GM21717 (cell line): ENCODE data around the gene KCNT2.
"Not testable (repeated sequence)": the region's sequence is repeated elsewhere in the genome, so short reads cannot be mapped to it uniquely, and the experiment has no call there.

Experiments
- ATAC-seq: cut with Tn5 transposase; IDR thresholded peaks from one replicate; pipeline ENCODE4 v1.9.1; 2021; ENCODE audit warnings: mild to moderate bottlenecking, moderate library complexity; ENCODE audit not compliant: unreplicated experiment

KCNT2 gene

GRCh38 chr1:196590959-196591358 is 17.3 kb downstream of the KCNT2 start:
- no peak for ATAC-seq

- no peak for ATAC-seq
Measured at GRCh38 chr1:196590012-196590708, 18.1 kb downstream of the KCNT2 start.

- ATAC-seq: no peak
Measured at GRCh38 chr1:196584696-196585095, 23.5 kb downstream of the KCNT2 start.

GRCh38 chr1:196577386-196577785 is 30.9 kb downstream of the KCNT2 start:
- no peak for ATAC-seq

- no peak for ATAC-seq
Measured at GRCh38 chr1:196573226-196573625, 35.0 kb downstream of the KCNT2 start.

- ATAC-seq: no peak
Measured at GRCh38 chr1:196567238-196567637, 41.0 kb downstream of the KCNT2 start.

- ATAC-seq: no peak
Measured at GRCh38 chr1:196563768-196564167, 44.5 kb downstream of the KCNT2 start.

GRCh38 chr1:196559314-196559713 is 48.9 kb downstream of the KCNT2 start:
- no peak for ATAC-seq

- peak; percentile 76 for ATAC-seq
Measured at GRCh38 chr1:196558411-196558810, 49.8 kb downstream of the KCNT2 start.

GRCh38 chr1:196557797-196558196 is 50.4 kb downstream of the KCNT2 start:
- no peak for ATAC-seq

GRCh38 chr1:196550731-196551130 is 57.5 kb downstream of the KCNT2 start:
- ATAC-seq: no peak

- no peak for ATAC-seq
Measured at GRCh38 chr1:196546272-196547111, 61.7 kb downstream of the KCNT2 start.

- no peak for ATAC-seq
Measured at GRCh38 chr1:196545222-196545621, 63.0 kb downstream of the KCNT2 start.

- ATAC-seq: no peak
Measured at GRCh38 chr1:196544617-196545016, 63.6 kb downstream of the KCNT2 start.

- no peak for ATAC-seq
Measured at GRCh38 chr1:196543833-196544232, 64.4 kb downstream of the KCNT2 start.

- no peak for ATAC-seq
Measured at GRCh38 chr1:196538473-196538872, 69.8 kb downstream of the KCNT2 start.

- ATAC-seq: no peak
Measured at GRCh38 chr1:196535727-196536126, 72.5 kb downstream of the KCNT2 start.

GRCh38 chr1:196531737-196532524 is 76.3 kb downstream of the KCNT2 start:
- ATAC-seq: no peak

GRCh38 chr1:196527919-196528318 is 80.3 kb downstream of the KCNT2 start:
- ATAC-seq: no peak

GRCh38 chr1:196522574-196523345 is 85.5 kb downstream of the KCNT2 start:
- not testable (repeated sequence) for ATAC-seq

GRCh38 chr1:196517193-196517592 is 91.0 kb downstream of the KCNT2 start:
- no peak for ATAC-seq
